ENCODE results near the gene FRMD3.
"Not testable (repeated sequence)": the region's sequence is repeated elsewhere in the genome, so short reads cannot be mapped to it uniquely, and the experiment has no call there.

FRMD3 gene

GRCh38 chr9:83388346-83388745 is 149.9 kb downstream of the FRMD3 start:
- no peak for DNase-seq (ENCODE audit: low spot score)

GRCh38 chr9:83387401-83388185 is 150.6 kb downstream of the FRMD3 start:
- no peak for DNase-seq (ENCODE audit: low spot score)

GRCh38 chr9:83385317-83385716 is 152.9 kb downstream of the FRMD3 start:
- no peak for DNase-seq (ENCODE audit: low spot score)

GRCh38 chr9:83384214-83384613 is 154.0 kb downstream of the FRMD3 start:
- no peak for DNase-seq (ENCODE audit: low spot score)

- DNase-seq (ENCODE audit: low spot score), result no peak
These were observed 155.2 kb downstream of the FRMD3 start for GRCh38 chr9:83383034-83383433.

- no peak for DNase-seq (ENCODE audit: low spot score)
These were observed 155.8 kb downstream of the FRMD3 start for GRCh38 chr9:83382421-83382820.

GRCh38 chr9:83379045-83379444 is 159.2 kb downstream of the FRMD3 start:
- no peak for DNase-seq (ENCODE audit: low spot score)

GRCh38 chr9:83372957-83373356 is 165.2 kb downstream of the FRMD3 start:
- DNase-seq (ENCODE audit: low spot score), result no peak

GRCh38 chr9:83367326-83367725 is 170.9 kb downstream of the FRMD3 start:
- DNase-seq (ENCODE audit: low spot score), result no peak

GRCh38 chr9:83362341-83362995 is 175.7 kb downstream of the FRMD3 start:
- DNase-seq (ENCODE audit: low spot score), result no peak

- DNase-seq (ENCODE audit: low spot score), result no peak
These were observed 179.2 kb downstream of the FRMD3 start for GRCh38 chr9:83359039-83359438.

GRCh38 chr9:83358493-83358892 is 179.7 kb downstream of the FRMD3 start:
- DNase-seq (ENCODE audit: low spot score), result not testable (repeated sequence)

GRCh38 chr9:83355729-83356151 is 182.5 kb downstream of the FRMD3 start:
- no peak for DNase-seq (ENCODE audit: low spot score)

GRCh38 chr9:83355024-83355444 is 183.2 kb downstream of the FRMD3 start:
- DNase-seq (ENCODE audit: low spot score), result no peak

- DNase-seq (ENCODE audit: low spot score), result no peak
These were observed 189.2 kb downstream of the FRMD3 start for GRCh38 chr9:83349031-83349430.

GRCh38 chr9:83346655-83347420 is 191.4 kb downstream of the FRMD3 start:
- no peak for DNase-seq (ENCODE audit: low spot score)

GRCh38 chr9:83343366-83343999 is 194.7 kb downstream of the FRMD3 start:
- DNase-seq (ENCODE audit: low spot score), result no peak

GRCh38 chr9:83342731-83343130 is 195.5 kb downstream of the FRMD3 start:
- DNase-seq (ENCODE audit: low spot score), result no peak

- DNase-seq (ENCODE audit: low spot score), result no peak
These were observed 196.2 kb downstream of the FRMD3 start for GRCh38 chr9:83342006-83342405.

- DNase-seq (ENCODE audit: low spot score), result no peak
These were observed 197.8 kb downstream of the FRMD3 start for GRCh38 chr9:83340451-83340850.

GRCh38 chr9:83339435-83339834 is 198.8 kb downstream of the FRMD3 start:
- no peak for DNase-seq (ENCODE audit: low spot score)

GRCh38 chr9:83336706-83337105 is 201.5 kb downstream of the FRMD3 start:
- no peak for DNase-seq (ENCODE audit: low spot score)
